Occipital lobe (tissue), 2 donors: ENCODE results near the gene HID1. TPM values are rescaled to one million over a fixed set of nuclear protein-coding genes. Genes with fewer than 3 reads are reported as not detected.
A peak's percentile ranks its signal among the peaks of the same experiment; 100 is the strongest.
"Not testable (repeated sequence)": the region's sequence is repeated elsewhere in the genome, so short reads cannot be mapped to it uniquely, and the experiment has no call there.

ENCODE experiments used
- DNase-seq: peaks from one replicate; lab custom pipeline; 2025; lab: John Stamatoyannopoulos, UW
- total RNA-seq: library from RNA; depleted of rRNA; stranded (reverse); fragments of >200 nt; gene quantifications from one replicate; pipeline ENCODE4 v1.2.3, GENCODE V29; 2014

HID1 gene
- total RNA-seq, 1 donor from 2014 or later: 13.7 TPM

- DNase-seq: no peak
Observed at GRCh38 chr17:74924250-74924948, 48.2 kb downstream of the HID1 start, which contains the start of gene OTOP2. Gene OTOP2, plus strand, starts transcription at chr17:74924273. Its CDS starts 360 bp downstream, at chr17:74924633.

- DNase-seq: peak; percentile 17
Observed at GRCh38 chr17:74923538-74924249, 48.9 kb downstream of the HID1 start.

GRCh38 chr17:74922694-74923537, 49.6 kb downstream of the HID1 start, which contains the start of gene USH1G:
Gene USH1G, minus strand, starts transcription at chr17:74923255. Its CDS starts 182 bp downstream, at chr17:74923073.
- DNase-seq: no peak

GRCh38 chr17:74922172-74922571, 50.4 kb downstream of the HID1 start:
- DNase-seq: no peak

GRCh38 chr17:74921769-74922168, 50.8 kb downstream of the HID1 start:
- no peak for DNase-seq

GRCh38 chr17:74921026-74921681, 51.4 kb downstream of the HID1 start:
- no peak for DNase-seq

GRCh38 chr17:74920642-74921025, 51.9 kb downstream of the HID1 start:
- no peak for DNase-seq

GRCh38 chr17:74920306-74920620, 52.3 kb downstream of the HID1 start:
- no peak for DNase-seq

GRCh38 chr17:74919440-74920305, 52.9 kb downstream of the HID1 start:
- DNase-seq: no peak

GRCh38 chr17:74918906-74919305, 53.7 kb downstream of the HID1 start:
- DNase-seq: no peak

- no peak for DNase-seq
Observed at GRCh38 chr17:74917430-74917829, 55.1 kb downstream of the HID1 start.

GRCh38 chr17:74916851-74917199, 55.7 kb downstream of the HID1 start:
- no peak for DNase-seq

- DNase-seq: no peak
Observed at GRCh38 chr17:74916136-74916850, 56.3 kb downstream of the HID1 start.

GRCh38 chr17:74911423-74911822, 61.1 kb downstream of the HID1 start:
- not testable (repeated sequence) for DNase-seq

- not testable (repeated sequence) for DNase-seq
Observed at GRCh38 chr17:74909097-74909496, 63.5 kb downstream of the HID1 start.

GRCh38 chr17:74907012-74907411, 65.5 kb downstream of the HID1 start:
- no peak for DNase-seq

GRCh38 chr17:74906214-74906793, 66.3 kb downstream of the HID1 start:
- not testable (repeated sequence) for DNase-seq

- DNase-seq: no peak
Observed at GRCh38 chr17:74904687-74905409, 67.7 kb downstream of the HID1 start.

- no peak for DNase-seq
Observed at GRCh38 chr17:74903671-74904070, 68.9 kb downstream of the HID1 start.
